HUDEP-2 (cell line): Measurements from ENCODE around the gene ACTL6A.
A peak's percentile ranks its signal among the peaks of the same experiment; 100 is the strongest.
"Not testable (repeated sequence)": the region's sequence is repeated elsewhere in the genome, so short reads cannot be mapped to it uniquely, and the experiment has no call there.

ENCODE experiments used
- DNase-seq, 76 experiments: peaks; one replicate each; lab custom pipeline; 2025; ENCODE audit not compliant: unreplicated experiment in 76 of 76; lab: John Stamatoyannopoulos, UW

Gene ACTL6A

GRCh38 chr3:179562591-179563270 is at the start of gene ACTL6A:
TSS of gene ACTL6A (plus strand) at chr3:179562926. CDS start at chr3:179563093, 167 bp downstream.
- DNase-seq: peak; percentile 54 to 99 (median 99)

DNA sequence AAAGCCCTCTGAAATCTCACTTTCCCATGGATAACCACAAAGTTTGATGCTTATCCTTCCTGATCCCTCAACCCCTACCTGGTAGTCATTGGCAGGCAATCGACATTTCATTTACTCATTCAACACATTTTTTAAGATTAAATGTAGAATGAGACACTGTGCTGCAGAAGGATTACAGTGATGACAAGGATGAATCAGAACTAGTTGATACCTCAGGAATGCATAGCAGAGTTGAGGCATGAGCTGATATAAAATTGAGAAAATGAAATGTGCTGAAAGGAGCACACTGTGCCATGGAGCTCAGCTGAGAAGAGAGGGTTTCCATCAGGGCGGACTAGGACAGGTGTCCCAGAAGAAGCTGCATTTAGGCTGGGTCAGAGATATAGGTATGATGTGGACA is 48.9 kb upstream of the ACTL6A start:
- no peak for DNase-seq

- DNase-seq: not testable (repeated sequence)
Observed at GRCh38 chr3:179516461-179517251, 46.1 kb upstream of the ACTL6A start.

GRCh38 chr3:179526482-179526881 is 36.2 kb upstream of the ACTL6A start:
- DNase-seq: no peak

GRCh38 chr3:179526989-179527391 is 35.7 kb upstream of the ACTL6A start:
- no peak for DNase-seq

DNA sequence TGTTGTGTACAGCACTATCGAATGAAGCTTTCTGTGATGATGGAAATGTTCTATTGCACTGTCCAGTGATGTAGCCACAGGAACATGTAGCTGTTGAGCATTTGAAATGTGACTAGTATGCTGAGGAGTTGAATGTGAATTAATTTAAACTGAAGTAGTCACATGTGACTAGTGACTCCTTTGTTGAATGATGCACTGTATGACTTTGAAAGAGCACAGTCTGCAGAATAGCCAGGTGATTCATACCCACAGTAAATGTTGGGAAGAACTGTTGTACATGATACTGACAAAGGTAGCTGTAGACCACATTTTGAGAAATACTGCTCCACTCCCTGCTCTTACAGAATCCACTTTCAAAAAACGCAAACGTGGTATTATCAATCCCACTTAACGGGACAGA is 34.0 kb upstream of the ACTL6A start:
- DNase-seq: no peak

DNA sequence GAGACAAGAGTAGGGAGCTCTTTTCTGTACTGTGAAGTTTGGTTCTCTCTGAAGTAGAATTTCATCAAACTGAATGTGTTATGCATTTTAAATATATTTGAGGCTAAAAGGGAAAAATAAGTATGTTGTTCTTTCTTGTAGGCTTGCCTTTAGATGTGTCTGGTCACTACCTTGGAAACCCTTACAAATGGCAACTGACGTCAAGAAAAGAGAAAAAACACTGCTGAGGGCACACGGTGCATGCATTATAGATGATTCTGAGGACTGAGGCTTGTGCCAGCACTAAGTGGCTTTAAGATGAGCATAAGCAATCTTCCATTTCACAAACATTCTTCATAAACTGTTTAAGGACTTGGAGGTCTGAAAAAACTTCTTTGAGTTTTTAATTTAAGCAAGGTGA is 31.1 kb upstream of the ACTL6A start:
- no peak for DNase-seq

DNA sequence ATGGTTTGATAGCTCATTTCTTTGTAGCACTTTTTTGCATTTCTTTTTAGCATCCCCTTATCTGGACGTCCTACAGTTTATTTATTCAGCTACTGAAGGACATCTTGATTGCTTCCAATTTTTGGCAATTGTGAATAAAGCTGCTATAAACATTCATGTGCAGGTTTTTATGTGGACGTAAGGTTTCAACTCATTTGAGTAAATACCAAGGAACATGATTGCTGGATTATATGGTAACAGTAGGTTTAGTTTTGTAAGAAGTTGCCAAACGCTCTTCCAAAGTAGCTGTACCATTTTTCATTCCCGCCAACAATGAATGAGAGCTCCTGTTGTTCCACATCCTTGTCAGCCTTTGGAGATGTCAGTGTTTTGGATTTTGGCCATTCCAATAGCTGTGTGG is 29.5 kb upstream of the ACTL6A start:
- no peak for DNase-seq

DNA sequence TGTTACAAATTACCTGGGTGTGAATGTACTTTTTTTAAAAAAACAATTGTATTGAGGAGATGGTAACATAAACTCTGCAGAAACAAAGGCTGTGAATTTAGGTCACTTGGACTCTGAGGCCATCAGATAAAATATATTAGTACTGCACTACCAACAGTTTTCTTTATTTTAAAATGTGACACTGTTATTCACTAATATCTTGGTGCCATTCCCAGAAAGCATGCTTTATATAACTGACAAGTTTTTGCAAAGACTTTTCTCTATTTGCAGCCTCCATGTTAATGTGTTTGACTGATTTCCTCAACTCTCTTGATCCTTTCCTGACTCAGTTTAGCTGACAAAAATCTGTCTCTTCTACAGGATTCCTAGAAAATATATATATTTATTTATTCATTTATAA is 26.5 kb upstream of the ACTL6A start:
- DNase-seq: no peak

- DNase-seq: no peak
Observed at GRCh38 chr3:179541094-179541493, 21.6 kb upstream of the ACTL6A start.

DNA sequence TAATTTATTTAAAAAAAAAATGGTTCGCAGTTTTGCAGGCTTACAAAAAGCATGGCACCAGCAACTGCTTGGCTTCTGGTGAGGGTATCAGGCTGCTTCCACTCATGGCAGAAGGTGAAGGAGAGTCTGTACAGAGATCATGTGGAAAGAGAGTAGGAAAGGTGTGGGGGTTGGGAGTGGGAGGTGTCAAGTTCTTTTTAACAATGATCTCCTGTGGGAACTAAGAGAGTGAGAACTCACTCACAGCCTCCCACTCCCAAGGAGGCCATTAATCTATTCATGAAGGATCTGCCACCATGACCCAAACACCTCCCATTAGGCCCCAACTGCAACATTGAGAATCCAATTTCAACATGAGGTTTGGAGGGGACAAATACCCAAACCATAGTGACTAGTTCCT is 21.1 kb upstream of the ACTL6A start:
- DNase-seq: no peak

DNA sequence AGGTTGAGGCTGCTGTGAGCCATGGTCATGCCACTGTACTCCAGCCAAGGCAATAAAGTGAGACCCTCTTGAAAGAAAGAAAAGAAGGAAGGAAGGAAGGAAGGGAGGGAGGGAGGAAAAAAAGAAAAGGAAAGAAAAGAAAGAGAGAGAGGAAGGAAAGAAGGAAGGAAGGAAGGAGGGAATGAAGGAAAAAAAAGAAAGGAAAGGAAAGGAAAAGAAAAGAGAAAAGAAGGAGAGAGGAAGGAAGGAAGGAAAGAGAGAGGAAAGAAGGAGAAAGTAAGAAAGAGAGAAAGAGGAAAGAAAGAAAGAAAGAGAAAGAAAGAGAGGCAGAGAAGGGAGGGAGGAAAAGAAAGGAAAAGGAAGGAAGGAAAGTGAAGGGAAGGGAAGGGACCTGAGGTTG is 20.4 kb upstream of the ACTL6A start:
- DNase-seq: no peak

GRCh38 chr3:179544981-179545645 is 17.6 kb upstream of the ACTL6A start:
- no peak for DNase-seq

DNA sequence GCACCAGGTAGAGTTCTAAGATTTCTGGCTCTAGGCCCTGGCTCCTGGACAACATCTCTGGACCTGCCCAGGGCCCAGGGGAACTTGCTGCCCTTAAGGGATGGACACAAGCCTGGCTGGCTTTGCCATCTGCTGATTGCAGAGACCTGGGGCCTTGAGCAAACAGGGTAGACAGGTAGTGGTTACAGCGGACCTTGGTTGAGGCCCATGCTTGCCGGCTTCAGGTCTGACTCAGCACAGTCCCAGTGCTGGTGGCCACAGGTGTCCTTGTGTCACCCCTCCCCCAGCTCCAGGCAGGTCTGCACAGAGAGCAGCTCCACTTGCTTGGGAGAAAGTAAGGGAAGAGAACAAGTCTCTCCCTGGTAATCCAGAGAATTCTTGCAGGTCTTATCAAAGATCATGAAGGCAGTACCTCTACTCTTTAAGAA is 15.9 kb upstream of the ACTL6A start:
- DNase-seq: no peak

GRCh38 chr3:179551349-179552105 is 11.2 kb upstream of the ACTL6A start:
- DNase-seq: no peak

DNA sequence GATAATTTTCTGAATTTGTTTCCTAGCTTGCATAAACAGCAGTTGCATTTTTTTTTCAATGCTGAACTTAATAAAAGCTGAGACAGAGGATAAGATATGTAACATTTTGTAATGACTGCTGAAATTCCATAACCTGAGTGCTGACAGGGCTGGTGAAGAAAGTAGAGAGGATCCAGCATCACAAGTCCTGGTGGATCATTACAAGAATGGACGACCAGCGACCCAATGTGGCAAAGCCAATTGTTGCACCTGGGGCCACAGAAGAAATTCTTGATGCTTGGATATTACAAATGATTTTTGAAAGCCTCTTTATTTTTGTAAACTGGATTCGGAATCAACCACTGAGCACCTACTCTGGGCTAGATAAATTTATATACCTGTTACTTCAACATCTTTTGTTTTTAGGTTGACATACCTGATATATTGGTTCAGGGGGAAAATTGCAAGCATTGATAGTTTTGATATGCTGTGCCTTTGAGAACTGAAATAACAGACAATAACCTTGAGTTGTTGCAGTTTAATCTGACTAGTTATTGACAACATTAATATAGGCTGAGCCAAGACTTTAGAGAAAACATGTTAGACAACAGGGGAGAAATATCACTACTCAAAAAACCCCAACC is 3.9 kb upstream of the ACTL6A start:
- peak in 56 of 76 experiments; percentile 1 to 64 (median 31) for DNase-seq

DNA sequence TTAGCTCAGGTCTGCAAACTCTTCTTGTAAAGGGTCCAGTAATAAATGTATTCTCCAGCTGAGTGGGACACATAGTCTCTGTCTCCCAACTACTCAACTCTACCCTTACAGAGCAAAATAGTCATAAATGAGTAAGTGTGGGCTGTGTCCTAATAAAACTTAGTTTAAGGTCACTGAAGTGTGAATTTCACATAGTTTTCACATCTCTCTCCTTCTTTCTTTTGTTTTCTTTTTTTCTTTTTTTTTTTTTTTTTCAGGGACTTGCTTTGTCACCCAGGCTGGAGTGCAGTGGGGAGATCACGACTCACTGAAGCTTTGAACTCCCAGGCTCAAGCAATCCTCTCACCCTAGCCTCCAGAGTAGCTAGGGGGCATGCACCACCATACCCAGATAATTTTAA is 1.9 kb upstream of the ACTL6A start:
- no peak for DNase-seq

DNA sequence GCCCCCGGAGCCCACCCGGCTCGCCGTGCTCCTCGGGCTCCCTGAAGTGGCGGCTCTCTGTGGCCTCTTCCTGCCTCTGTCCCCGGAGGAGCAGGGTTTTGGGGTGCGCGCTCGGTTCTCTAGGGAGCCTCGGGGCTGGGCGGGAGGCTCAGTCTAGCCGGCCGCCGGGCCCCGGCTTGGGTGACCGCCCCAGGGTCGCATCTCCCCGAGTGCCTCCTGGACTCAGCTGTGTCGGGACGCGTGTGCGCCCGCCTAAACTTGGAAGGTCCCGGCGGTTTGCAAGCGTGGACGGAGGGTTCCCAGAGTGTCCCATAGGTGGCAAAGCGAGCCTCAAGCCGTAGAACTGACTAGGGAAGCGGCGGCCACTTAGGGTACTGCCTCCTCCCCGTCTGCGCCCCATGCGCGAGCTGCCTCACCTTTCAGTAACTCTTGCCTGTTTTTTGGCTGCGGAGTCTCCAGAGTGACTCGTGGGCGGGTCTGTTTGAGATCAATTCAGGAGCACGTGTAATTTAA is 601 bp downstream of the ACTL6A start:
- DNase-seq: peak in 73 of 76 experiments; percentile 4 to 75 (median 56)

DNA sequence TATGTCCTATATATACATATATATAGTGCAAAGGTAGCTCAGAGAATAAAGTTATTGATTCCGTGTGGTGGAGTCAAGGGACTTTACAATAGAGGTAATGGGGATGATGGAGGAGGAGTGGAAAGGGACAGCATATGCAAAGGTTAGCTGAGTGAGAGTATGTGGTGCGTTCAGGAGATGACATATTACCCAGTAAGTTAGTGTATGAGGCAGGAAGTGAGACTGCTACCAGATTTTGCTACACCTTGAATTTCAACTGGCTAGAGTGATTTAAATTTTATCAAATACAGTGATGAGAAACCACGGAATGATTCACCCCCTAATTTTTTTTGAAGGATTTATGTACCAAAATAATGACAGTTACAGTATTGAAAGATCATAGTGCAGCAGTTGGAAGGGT is 2.8 kb downstream of the ACTL6A start:
- no peak for DNase-seq

DNA sequence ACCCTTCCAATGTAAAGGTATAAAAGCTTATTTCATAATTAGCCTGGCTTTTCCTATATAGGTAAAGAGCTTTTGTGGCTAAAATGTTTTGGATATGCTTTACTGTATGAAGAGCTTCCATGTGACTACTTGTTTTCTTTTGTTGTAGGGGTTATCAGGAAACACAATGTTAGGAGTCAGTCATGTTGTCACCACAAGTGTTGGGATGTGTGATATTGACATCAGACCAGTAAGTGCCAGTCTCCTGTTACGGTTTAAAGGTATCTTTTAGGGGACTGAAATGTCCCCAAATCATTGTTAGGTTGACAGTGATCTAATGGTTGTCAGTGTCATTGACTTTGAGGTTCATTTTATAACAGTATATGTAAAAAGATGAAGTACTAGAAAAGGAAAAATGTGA is 18.3 kb downstream of the ACTL6A start:
- DNase-seq: peak in 11 of 76 experiments; percentile 5 to 48 (median 24)
